HepG2 (cell line): ENCODE measurements around the gene DOK5. TPM values are rescaled to one million over a fixed set of nuclear protein-coding genes. Genes with fewer than 3 reads are reported as not detected.

Experiments used
- ATAC-seq: fragments of 200-7000 bp; cut with Tn5 transposase; 3 replicates; pipeline ENCODE4 v1.9.1; 2020; ENCODE audit warnings: mild to moderate bottlenecking, moderate library complexity
- BruUV-seq: library from RNA; stranded (reverse); fragments of 400-500 nt; replicated peaks from 2 replicates; lab custom pipeline; 2021; lab: Mats Ljungman, UMichigan
- CTCF ChIA-PET: fragments of 300-600 bp; formaldehyde crosslinking; extraction: SDS; loops from one replicate; lab custom pipeline; 2021; ENCODE audit warnings: low total read pairs, inconsistent platforms, low intra/inter-chr PET ratio; lab: Yijun Ruan, JAX
- POLR2A ChIA-PET: fragments of 350-600 bp; sonication (Branson Sonifier 250); formaldehyde crosslinking; loops from one replicate; lab custom pipeline; 2020; ENCODE audit warnings: antibody characterized with exemption, inconsistent platforms; lab: Yijun Ruan, JAX
- DNase-seq: peaks from one replicate; pipeline ENCODE4 v3.0.0-alpha.2; 2015; ENCODE audit warnings: low spot score
- FAIRE-seq: peaks from 3 replicates; lab custom pipeline; 2011; peaks lifted over from hg19 to GRCh38; lab: Jason Lieb, UNC
- H2AFZ ChIP-seq: one replicate; pipeline ENCODE4 v1.6.1; 2011; ENCODE audit warnings: low read length, inconsistent platforms
- H3K27ac ChIP-seq: fragments of 300-600 bp; 3 replicates; pipeline ENCODE4 v1.8.0; 2011; ENCODE audit warnings: mixed run types, mild to moderate bottlenecking, mixed read lengths, low read length, inconsistent platforms; ENCODE audit not compliant: insufficient read depth; ENCODE audit errors: extremely low read length
- H3K27me3 ChIP-seq, 2 experiments: fragments of 200-600 bp in 1 of 2; 2 replicates in 1 of 2; 3 replicates in 1 of 2; pipeline versions ENCODE4 v1.6.0 to v1.8.0; 2011; ENCODE audit warnings: low read length in 2 of 2, mild to moderate bottlenecking in 2 of 2, moderate library complexity in 2 of 2, inconsistent platforms in 1 of 2; ENCODE audit not compliant: insufficient read depth in 2 of 2, control insufficient read depth in 1 of 2
- H3K36me3 ChIP-seq, 2 experiments: fragments of 200-600 bp in 1 of 2; replicated peaks in 1 of 2; 2 replicates in 1 of 2; 3 replicates in 1 of 2; pipeline versions ENCODE4 v1.5.1 to v1.8.0; 2011; ENCODE audit warnings: low read length in 2 of 2, inconsistent platforms in 1 of 2; ENCODE audit not compliant: insufficient read depth in 2 of 2, control insufficient read depth in 1 of 2
- H3K4me1 ChIP-seq: 2 replicates; pipeline ENCODE4 v1.5.1; 2012; ENCODE audit warnings: low read length, inconsistent platforms; ENCODE audit not compliant: insufficient read depth
- H3K4me2 ChIP-seq: 2 replicates; pipeline ENCODE4 v1.6.0; 2011; ENCODE audit warnings: low read depth, low read length, inconsistent platforms
- H3K4me3 ChIP-seq, 3 experiments: fragments of 200-600 bp in 1 of 3; sonication (generic), shearing (Covaris generic) in 1 of 3; replicated peaks in 1 of 3; 2 replicates each; pipeline ENCODE4 v1.5.1; 2011 to 2016; ENCODE audit warnings: low read length in 3 of 3, inconsistent platforms in 2 of 3, low read depth in 2 of 3, mild to moderate bottlenecking in 2 of 3, control low read depth in 1 of 3, mixed read lengths in 1 of 3; ENCODE audit not compliant: insufficient read depth in 1 of 3
- H3K79me2 ChIP-seq: one replicate; pipeline ENCODE4 v1.6.1; 2011; ENCODE audit warnings: low read length, inconsistent platforms; ENCODE audit not compliant: insufficient read depth
- H3K9ac ChIP-seq: 2 replicates; pipeline ENCODE4 v1.6.0; 2011; ENCODE audit warnings: mild to moderate bottlenecking, low read depth, low read length, inconsistent platforms; ENCODE audit not compliant: insufficient read depth
- H3K9me3 ChIP-seq: 2 replicates; pipeline ENCODE4 v1.5.1; 2012; ENCODE audit warnings: mild to moderate bottlenecking, low read length
- H4K20me1 ChIP-seq: 2 replicates; pipeline ENCODE4 v1.6.0; 2011; ENCODE audit warnings: inconsistent platforms, mild to moderate bottlenecking, low read length, moderate library complexity; ENCODE audit not compliant: insufficient read depth
- EZH2 ChIP-seq: conservative IDR thresholded peaks from 2 replicates; pipeline ENCODE4 v1.6.1; 2012; ENCODE audit warnings: mild to moderate bottlenecking, low read depth, low read length, moderate library complexity
- FOXP1 ChIP-seq, 2 experiments: fragments of 450-650 bp in 1 of 2; IDR thresholded peaks; 2 replicates each; pipeline ENCODE4 v1.6.1; 2017 to 2018; ENCODE audit warnings: antibody characterized with exemption in 1 of 2
- GATAD2A ChIP-seq: IDR thresholded peaks from 2 replicates; pipeline ENCODE4 v1.6.1; 2016
- HNF4G ChIP-seq, 2 experiments: sonication (generic) in 1 of 2; formaldehyde crosslinking in 1 of 2; IDR thresholded peaks; 2 replicates each; pipeline versions ENCODE4 v1.4.0 to v1.6.1; 2011 to 2020; ENCODE audit warnings: borderline replicate concordance in 2 of 2, low read depth in 2 of 2, mild to moderate bottlenecking in 2 of 2, low read length in 1 of 2, missing genetic modification reagents in 1 of 2, moderate library complexity in 1 of 2
- MATR3 ChIP-seq: sonication (generic); formaldehyde crosslinking; IDR thresholded peaks from 2 replicates; pipeline ENCODE4 v1.4.0; 2020; ENCODE audit warnings: missing genetic modification reagents
- MLXIP ChIP-seq: sonication (generic); formaldehyde crosslinking; IDR thresholded peaks from 2 replicates; pipeline ENCODE4 v1.9.0; 2021; ENCODE audit warnings: missing genetic modification reagents, borderline replicate concordance
- RXRA ChIP-seq: sonication (generic); formaldehyde crosslinking; IDR thresholded peaks from 2 replicates; pipeline ENCODE4 v1.5.1; 2020; ENCODE audit warnings: missing genetic modification reagents
- STAT5B ChIP-seq: sonication (generic); formaldehyde crosslinking; IDR thresholded peaks from 2 replicates; pipeline ENCODE4 v1.4.0; 2020; ENCODE audit warnings: missing genetic modification reagents
- TARDBP ChIP-seq: sonication (generic); formaldehyde crosslinking; IDR thresholded peaks from 2 replicates; pipeline ENCODE4 v1.8.0; 2022; ENCODE audit warnings: mild to moderate bottlenecking, missing genetic modification reagents
- ZEB1 ChIP-seq: IDR thresholded peaks from 2 replicates; pipeline ENCODE4 v1.6.1; 2012; ENCODE audit warnings: mild to moderate bottlenecking, low read depth, inconsistent platforms; ENCODE audit not compliant: insufficient replicate concordance
- ZFP37 ChIP-seq: sonication (generic); formaldehyde crosslinking; IDR thresholded peaks from 2 replicates; pipeline ENCODE4 v1.4.0; 2020; ENCODE audit warnings: missing genetic modification reagents, borderline replicate concordance
- ZNF619 ChIP-seq: sonication (generic); formaldehyde crosslinking; IDR thresholded peaks from 2 replicates; pipeline ENCODE4 v1.4.0; 2020; ENCODE audit warnings: mild to moderate bottlenecking, missing genetic modification reagents
- WGBS: methylation state at CpG from one replicate; pipeline ENCODE4 v1.1.6; 2017; ENCODE audit warnings: low lambda C conversion rate; 5-methylcytosine and 5-hydroxymethylcytosine counted together
- in situ Hi-C: cut with HindIII; loops from 2 replicates; pipeline ENCODE4 v1.10.0; 2017; ENCODE audit warnings: low pct_unique_long_range_greater_than_20kb; ENCODE audit not compliant: extremely low pct_ligation_motif_present
- intact Hi-C: fragments of 100-400 bp; cut with micrococcal nuclease; formaldehyde crosslinking; loops from one replicate; pipeline ENCODE4 v1.10.0; 2022; ENCODE audit not compliant: unreplicated experiment
- polyA plus RNA-seq, 8 experiments: library from polyadenylated mRNA; depleted of rRNA in 3 of 8; stranded (reverse) in 7 of 8; unstranded in 1 of 8; fragments of >200 nt; fragmentation: Illumina TruSeq in 4 of 8; extraction: Trizol in 4 of 8; gene quantifications; 2 replicates each; pipeline versions ENCODE4 v1.2.1 to v1.2.3, GENCODE V29; 2011 to 2016; ENCODE audit warnings: low read depth in 4 of 8, missing spikeins in 1 of 8, mixed read lengths in 1 of 8; ENCODE audit not compliant: insufficient read depth in 1 of 8
- total RNA-seq, 5 experiments: library from RNA; depleted of rRNA; stranded (reverse); fragments of >200 nt; fragmentation: Illumina TruSeq; extraction: Trizol; gene quantifications; 2 replicates each; pipeline ENCODE4 v1.2.3, GENCODE V29; 2016; ENCODE audit warnings: low read depth in 1 of 5
- TF ChIP-seq, protein P1 (sequence below): sonication (generic); formaldehyde crosslinking; IDR thresholded peaks from 2 replicates; pipeline ENCODE4 v1.9.0; 2022; ENCODE audit warnings: missing genetic modification reagents, mild to moderate bottlenecking, borderline replicate concordance
- TF ChIP-seq, protein P2 (sequence below): sonication (generic); formaldehyde crosslinking; IDR thresholded peaks from 2 replicates; pipeline ENCODE4 v1.5.0; 2020; ENCODE audit warnings: mild to moderate bottlenecking, missing genetic modification reagents

The DOK5 gene
- total and polyA plus RNA-seq, 2 of the 13 experiments (the other 11 are each of a cell fraction or from before 2014, with no cell fraction given): not detected

GRCh38 chr20:54450207-54450606 is 25.2 kb upstream of the DOK5 start:
- ATAC-seq (no peak), FAIRE-seq (no peak), DNase-seq (no peak)
- intact Hi-C loops (no loop called here), in situ Hi-C loops (no loop called here)
- H2AFZ ChIP-seq: no peak overlapping the region
- no peaks in the 10 kb centered on the region for H3K4me1 ChIP-seq
- no peaks in the 10 kb centered on the region for H3K9me3 ChIP-seq
- CTCF ChIA-PET: no interaction called here
- no peaks in the 10 kb centered on the region for H4K20me1 ChIP-seq
- no peaks in the 10 kb centered on the region for H3K36me3 ChIP-seq
- H3K27me3 ChIP-seq: peaks cover 0 to 3% of the 10 kb centered on the region in 2 experiments; a peak in 1 of 5 replicates
- no peak overlapping the region for H3K4me3 ChIP-seq
- no peaks in the 10 kb centered on the region for H3K79me2 ChIP-seq
- no TSS peak for BruUV-seq
- H3K9ac ChIP-seq: no peak overlapping the region
- TF ChIP-seq ZEB1 (no peak), ZFP37 (CRISPR knock-in tag) (no peak), RXRA (no peak), HNF4G (IDR thresholded peaks at IDR 0.05; ENCODE audit: borderline replicate concordance, low read depth, low read length) (no peak), HNF4G (CRISPR knock-in tag; IDR thresholded peaks at IDR 0.05; ENCODE audit: borderline replicate concordance, low read depth) (no peak), FOXP1 (IDR thresholded peaks at IDR 0.05) (no peak), FOXP1 (CRISPR knock-in tag; IDR thresholded peaks at IDR 0.05) (no peak), ZNF619 (CRISPR knock-in tag) (no peak), TARDBP (no peak), GATAD2A (CRISPR knock-in tag) (no peak), MLXIP (no peak), EZH2 (no peak), MATR3 (CRISPR knock-in tag) (no peak), STAT5B (CRISPR knock-in tag) (no peak)
- TF ChIP-seq, protein P1, sequence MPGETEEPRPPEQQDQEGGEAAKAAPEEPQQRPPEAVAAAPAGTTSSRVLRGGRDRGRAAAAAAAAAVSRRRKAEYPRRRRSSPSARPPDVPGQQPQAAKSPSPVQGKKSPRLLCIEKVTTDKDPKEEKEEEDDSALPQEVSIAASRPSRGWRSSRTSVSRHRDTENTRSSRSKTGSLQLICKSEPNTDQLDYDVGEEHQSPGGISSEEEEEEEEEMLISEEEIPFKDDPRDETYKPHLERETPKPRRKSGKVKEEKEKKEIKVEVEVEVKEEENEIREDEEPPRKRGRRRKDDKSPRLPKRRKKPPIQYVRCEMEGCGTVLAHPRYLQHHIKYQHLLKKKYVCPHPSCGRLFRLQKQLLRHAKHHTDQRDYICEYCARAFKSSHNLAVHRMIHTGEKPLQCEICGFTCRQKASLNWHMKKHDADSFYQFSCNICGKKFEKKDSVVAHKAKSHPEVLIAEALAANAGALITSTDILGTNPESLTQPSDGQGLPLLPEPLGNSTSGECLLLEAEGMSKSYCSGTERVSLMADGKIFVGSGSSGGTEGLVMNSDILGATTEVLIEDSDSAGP (CRISPR knock-in tag): no peak
- TF ChIP-seq, protein P2, sequence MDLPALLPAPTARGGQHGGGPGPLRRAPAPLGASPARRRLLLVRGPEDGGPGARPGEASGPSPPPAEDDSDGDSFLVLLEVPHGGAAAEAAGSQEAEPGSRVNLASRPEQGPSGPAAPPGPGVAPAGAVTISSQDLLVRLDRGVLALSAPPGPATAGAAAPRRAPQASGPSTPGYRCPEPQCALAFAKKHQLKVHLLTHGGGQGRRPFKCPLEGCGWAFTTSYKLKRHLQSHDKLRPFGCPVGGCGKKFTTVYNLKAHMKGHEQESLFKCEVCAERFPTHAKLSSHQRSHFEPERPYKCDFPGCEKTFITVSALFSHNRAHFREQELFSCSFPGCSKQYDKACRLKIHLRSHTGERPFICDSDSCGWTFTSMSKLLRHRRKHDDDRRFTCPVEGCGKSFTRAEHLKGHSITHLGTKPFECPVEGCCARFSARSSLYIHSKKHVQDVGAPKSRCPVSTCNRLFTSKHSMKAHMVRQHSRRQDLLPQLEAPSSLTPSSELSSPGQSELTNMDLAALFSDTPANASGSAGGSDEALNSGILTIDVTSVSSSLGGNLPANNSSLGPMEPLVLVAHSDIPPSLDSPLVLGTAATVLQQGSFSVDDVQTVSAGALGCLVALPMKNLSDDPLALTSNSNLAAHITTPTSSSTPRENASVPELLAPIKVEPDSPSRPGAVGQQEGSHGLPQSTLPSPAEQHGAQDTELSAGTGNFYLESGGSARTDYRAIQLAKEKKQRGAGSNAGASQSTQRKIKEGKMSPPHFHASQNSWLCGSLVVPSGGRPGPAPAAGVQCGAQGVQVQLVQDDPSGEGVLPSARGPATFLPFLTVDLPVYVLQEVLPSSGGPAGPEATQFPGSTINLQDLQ: no peak
- no peak overlapping the region for H3K4me2 ChIP-seq
- 29% methylated on average over 5 of the region's 5 CpGs for WGBS
- H3K27ac ChIP-seq: no peak overlapping the region
- POLR2A ChIA-PET: no interaction called here
